Astrocyte (in vitro differentiated cells and primary cell): ENCODE measurements around the gene ARHGAP11A.

ENCODE experiments used
- EZH2 ChIP-seq: IDR thresholded peaks from 2 replicates; pipeline ENCODE4 v1.6.1; 2012; ENCODE audit warnings: mild to moderate bottlenecking, low read length, inconsistent platforms; ENCODE audit not compliant: insufficient read depth
- TF ChIP-seq, protein P1 (sequence below): IDR thresholded peaks from 2 replicates; pipeline ENCODE4 v1.5.1; 2011; ENCODE audit warnings: low read depth, mild to moderate bottlenecking, inconsistent platforms, low read length, moderate library complexity; ENCODE audit not compliant: insufficient read depth

DNA sequence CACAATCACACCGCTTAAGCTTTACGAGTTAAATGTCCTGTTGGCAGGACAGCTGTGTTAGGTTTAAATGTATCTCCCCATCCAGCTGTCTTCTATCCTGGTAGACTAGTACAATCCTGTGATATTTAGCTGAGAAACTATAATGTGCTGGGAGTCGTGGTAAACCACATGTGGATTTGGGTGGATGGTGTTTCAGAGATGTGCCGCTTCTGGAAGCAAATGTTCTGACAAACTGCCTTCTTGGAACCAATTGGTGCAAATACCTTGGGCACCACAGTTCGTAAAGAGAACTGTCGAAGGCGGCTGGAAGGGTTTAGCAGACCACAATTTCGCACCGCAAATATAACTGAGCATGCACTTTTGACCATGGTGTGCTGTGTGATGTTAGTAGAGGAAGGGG lies 41.2 kb downstream of the ARHGAP11A start:
- TF ChIP-seq, protein P1, sequence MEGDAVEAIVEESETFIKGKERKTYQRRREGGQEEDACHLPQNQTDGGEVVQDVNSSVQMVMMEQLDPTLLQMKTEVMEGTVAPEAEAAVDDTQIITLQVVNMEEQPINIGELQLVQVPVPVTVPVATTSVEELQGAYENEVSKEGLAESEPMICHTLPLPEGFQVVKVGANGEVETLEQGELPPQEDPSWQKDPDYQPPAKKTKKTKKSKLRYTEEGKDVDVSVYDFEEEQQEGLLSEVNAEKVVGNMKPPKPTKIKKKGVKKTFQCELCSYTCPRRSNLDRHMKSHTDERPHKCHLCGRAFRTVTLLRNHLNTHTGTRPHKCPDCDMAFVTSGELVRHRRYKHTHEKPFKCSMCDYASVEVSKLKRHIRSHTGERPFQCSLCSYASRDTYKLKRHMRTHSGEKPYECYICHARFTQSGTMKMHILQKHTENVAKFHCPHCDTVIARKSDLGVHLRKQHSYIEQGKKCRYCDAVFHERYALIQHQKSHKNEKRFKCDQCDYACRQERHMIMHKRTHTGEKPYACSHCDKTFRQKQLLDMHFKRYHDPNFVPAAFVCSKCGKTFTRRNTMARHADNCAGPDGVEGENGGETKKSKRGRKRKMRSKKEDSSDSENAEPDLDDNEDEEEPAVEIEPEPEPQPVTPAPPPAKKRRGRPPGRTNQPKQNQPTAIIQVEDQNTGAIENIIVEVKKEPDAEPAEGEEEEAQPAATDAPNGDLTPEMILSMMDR, result no peak
- no peak for TF ChIP-seq EZH2
